HepG2 (cell line): ENCODE measurements around the gene UBQLN4. TPM values are rescaled to one million over a fixed set of nuclear protein-coding genes. Genes with fewer than 3 reads are reported as not detected.

Experiments
- ATAC-seq: fragments of 200-7000 bp; cut with Tn5 transposase; 3 replicates; pipeline ENCODE4 v1.9.1; 2020; ENCODE audit warnings: mild to moderate bottlenecking, moderate library complexity
- BruUV-seq: library from RNA; stranded (reverse); fragments of 400-500 nt; replicated peaks from 2 replicates; lab custom pipeline; 2021; lab: Mats Ljungman, UMichigan
- CTCF ChIA-PET: fragments of 300-600 bp; formaldehyde crosslinking; extraction: SDS; loops from one replicate; lab custom pipeline; 2021; ENCODE audit warnings: low total read pairs, inconsistent platforms, low intra/inter-chr PET ratio; lab: Yijun Ruan, JAX
- POLR2A ChIA-PET: fragments of 350-600 bp; sonication (Branson Sonifier 250); formaldehyde crosslinking; loops from one replicate; lab custom pipeline; 2020; ENCODE audit warnings: antibody characterized with exemption, inconsistent platforms; lab: Yijun Ruan, JAX
- DNase-seq: peaks from one replicate; pipeline ENCODE4 v3.0.0-alpha.2; 2015; ENCODE audit warnings: low spot score
- FAIRE-seq: peaks from 3 replicates; lab custom pipeline; 2011; peaks lifted over from hg19 to GRCh38; lab: Jason Lieb, UNC
- H2AFZ ChIP-seq: one replicate; pipeline ENCODE4 v1.6.1; 2011; ENCODE audit warnings: low read length, inconsistent platforms
- H3K27ac ChIP-seq: fragments of 300-600 bp; 3 replicates; pipeline ENCODE4 v1.8.0; 2011; ENCODE audit warnings: mixed run types, mild to moderate bottlenecking, mixed read lengths, low read length, inconsistent platforms; ENCODE audit not compliant: insufficient read depth; ENCODE audit errors: extremely low read length
- H3K27me3 ChIP-seq, 2 experiments: fragments of 200-600 bp in 1 of 2; 2 replicates in 1 of 2; 3 replicates in 1 of 2; pipeline versions ENCODE4 v1.6.0 to v1.8.0; 2011; ENCODE audit warnings: low read length in 2 of 2, mild to moderate bottlenecking in 2 of 2, moderate library complexity in 2 of 2, inconsistent platforms in 1 of 2; ENCODE audit not compliant: insufficient read depth in 2 of 2, control insufficient read depth in 1 of 2
- H3K36me3 ChIP-seq, 2 experiments: fragments of 200-600 bp in 1 of 2; replicated peaks in 1 of 2; 2 replicates in 1 of 2; 3 replicates in 1 of 2; pipeline versions ENCODE4 v1.5.1 to v1.8.0; 2011; ENCODE audit warnings: low read length in 2 of 2, inconsistent platforms in 1 of 2; ENCODE audit not compliant: insufficient read depth in 2 of 2, control insufficient read depth in 1 of 2
- H3K4me1 ChIP-seq: 2 replicates; pipeline ENCODE4 v1.5.1; 2012; ENCODE audit warnings: low read length, inconsistent platforms; ENCODE audit not compliant: insufficient read depth
- H3K4me2 ChIP-seq: 2 replicates; pipeline ENCODE4 v1.6.0; 2011; ENCODE audit warnings: low read depth, low read length, inconsistent platforms
- H3K4me3 ChIP-seq, 3 experiments: fragments of 200-600 bp in 1 of 3; sonication (generic), shearing (Covaris generic) in 1 of 3; replicated peaks in 1 of 3; 2 replicates each; pipeline ENCODE4 v1.5.1; 2011 to 2016; ENCODE audit warnings: low read length in 3 of 3, inconsistent platforms in 2 of 3, low read depth in 2 of 3, mild to moderate bottlenecking in 2 of 3, control low read depth in 1 of 3, mixed read lengths in 1 of 3; ENCODE audit not compliant: insufficient read depth in 1 of 3
- H3K79me2 ChIP-seq: one replicate; pipeline ENCODE4 v1.6.1; 2011; ENCODE audit warnings: low read length, inconsistent platforms; ENCODE audit not compliant: insufficient read depth
- H3K9ac ChIP-seq: 2 replicates; pipeline ENCODE4 v1.6.0; 2011; ENCODE audit warnings: mild to moderate bottlenecking, low read depth, low read length, inconsistent platforms; ENCODE audit not compliant: insufficient read depth
- H3K9me3 ChIP-seq: 2 replicates; pipeline ENCODE4 v1.5.1; 2012; ENCODE audit warnings: mild to moderate bottlenecking, low read length
- H4K20me1 ChIP-seq: 2 replicates; pipeline ENCODE4 v1.6.0; 2011; ENCODE audit warnings: inconsistent platforms, mild to moderate bottlenecking, low read length, moderate library complexity; ENCODE audit not compliant: insufficient read depth
- CHD4 ChIP-seq: fragments of 200-600 bp; sonication (generic); IDR thresholded peaks from 2 replicates; pipeline ENCODE4 v1.7.0; 2017; ENCODE audit warnings: mild to moderate bottlenecking, low read length, borderline replicate concordance
- DMAP1 ChIP-seq: IDR thresholded peaks from 2 replicates; pipeline ENCODE4 v1.6.1; 2016
- ESRRA ChIP-seq: sonication (generic); formaldehyde crosslinking; IDR thresholded peaks from 2 replicates; pipeline ENCODE4 v1.5.1; 2020; ENCODE audit warnings: mild to moderate bottlenecking, low read depth, missing genetic modification reagents
- HNRNPH1 ChIP-seq: fragments of 200-400 bp; formaldehyde crosslinking; optimal IDR thresholded peaks from 2 replicates; pipeline ENCODE3; 2017; ENCODE audit warnings: mild to moderate bottlenecking, low read depth, low read length
- IKZF5 ChIP-seq: IDR thresholded peaks from 2 replicates; pipeline ENCODE4 v1.6.1; 2018; ENCODE audit warnings: missing genetic modification reagents, mild to moderate bottlenecking, missing compliant biosample characterization
- MTA3 ChIP-seq: sonication (generic); formaldehyde crosslinking; IDR thresholded peaks from 2 replicates; pipeline ENCODE4 v1.4.0; 2020; ENCODE audit warnings: missing genetic modification reagents
- NKX3-1 ChIP-seq: sonication (generic); formaldehyde crosslinking; IDR thresholded peaks from 2 replicates; pipeline ENCODE4 v1.5.0; 2020; ENCODE audit warnings: missing genetic modification reagents
- SETDB1 ChIP-seq: sonication (generic); formaldehyde crosslinking; IDR thresholded peaks from 2 replicates; pipeline ENCODE4 v1.5.1; 2020; ENCODE audit warnings: missing genetic modification reagents, mild to moderate bottlenecking, borderline replicate concordance
- SMC3 ChIP-seq: IDR thresholded peaks from 2 replicates; pipeline ENCODE4 v1.6.1; 2011; ENCODE audit warnings: low read length, improper control_type of control experiment
- STAT6 ChIP-seq: sonication (generic); formaldehyde crosslinking; IDR thresholded peaks from 2 replicates; pipeline ENCODE4 v1.4.0; 2020; ENCODE audit warnings: missing genetic modification reagents, mild to moderate bottlenecking, borderline replicate concordance
- SYNCRIP ChIP-seq: fragments of 200-400 bp; formaldehyde crosslinking; IDR thresholded peaks from 2 replicates; pipeline ENCODE4 v1.6.1; 2018; ENCODE audit warnings: mild to moderate bottlenecking, low read depth, low read length; ENCODE audit not compliant: insufficient read depth
- TCF12 ChIP-seq, 2 experiments: fragments of 450-650 bp in 1 of 2; sonication (generic) in 1 of 2; formaldehyde crosslinking in 1 of 2; IDR thresholded peaks; 2 replicates each; pipeline versions ENCODE4 v1.6.1 to v1.8.0; 2017 to 2022; ENCODE audit warnings: antibody characterized with exemption in 1 of 2, mild to moderate bottlenecking in 1 of 2, missing genetic modification reagents in 1 of 2, moderate library complexity in 1 of 2
- ZBTB26 ChIP-seq: IDR thresholded peaks from 2 replicates; pipeline ENCODE4 v1.6.1; 2016; ENCODE audit warnings: missing compliant biosample characterization, missing genetic modification reagents, borderline replicate concordance
- ZMYM4 ChIP-seq: sonication (generic); formaldehyde crosslinking; IDR thresholded peaks from 2 replicates; pipeline ENCODE4 v1.8.1; 2023; ENCODE audit warnings: mild to moderate bottlenecking, missing genetic modification reagents
- ZNF451 ChIP-seq: sonication (generic); formaldehyde crosslinking; IDR thresholded peaks from 2 replicates; pipeline ENCODE4 v1.5.0; 2020; ENCODE audit warnings: mild to moderate bottlenecking, missing genetic modification reagents
- ZNF619 ChIP-seq: sonication (generic); formaldehyde crosslinking; IDR thresholded peaks from 2 replicates; pipeline ENCODE4 v1.4.0; 2020; ENCODE audit warnings: mild to moderate bottlenecking, missing genetic modification reagents
- WGBS: methylation state at CpG from one replicate; pipeline ENCODE4 v1.1.6; 2017; ENCODE audit warnings: low lambda C conversion rate; 5-methylcytosine and 5-hydroxymethylcytosine counted together
- in situ Hi-C: cut with HindIII; loops from 2 replicates; pipeline ENCODE4 v1.10.0; 2017; ENCODE audit warnings: low pct_unique_long_range_greater_than_20kb; ENCODE audit not compliant: extremely low pct_ligation_motif_present
- intact Hi-C: fragments of 100-400 bp; cut with micrococcal nuclease; formaldehyde crosslinking; loops from one replicate; pipeline ENCODE4 v1.10.0; 2022; ENCODE audit not compliant: unreplicated experiment
- polyA plus RNA-seq, 8 experiments: library from polyadenylated mRNA; depleted of rRNA in 3 of 8; stranded (reverse) in 7 of 8; unstranded in 1 of 8; fragments of >200 nt; fragmentation: Illumina TruSeq in 4 of 8; extraction: Trizol in 4 of 8; gene quantifications; 2 replicates each; pipeline versions ENCODE4 v1.2.1 to v1.2.3, GENCODE V29; 2011 to 2016; ENCODE audit warnings: low read depth in 4 of 8, missing spikeins in 1 of 8, mixed read lengths in 1 of 8; ENCODE audit not compliant: insufficient read depth in 1 of 8
- total RNA-seq, 5 experiments: library from RNA; depleted of rRNA; stranded (reverse); fragments of >200 nt; fragmentation: Illumina TruSeq; extraction: Trizol; gene quantifications; 2 replicates each; pipeline ENCODE4 v1.2.3, GENCODE V29; 2016; ENCODE audit warnings: low read depth in 1 of 5
- TF ChIP-seq, protein P1 (sequence below): fragments of 450-650 bp; IDR thresholded peaks from 2 replicates; pipeline ENCODE4 v1.6.1; 2017; ENCODE audit warnings: mild to moderate bottlenecking

Gene UBQLN4
- total and polyA plus RNA-seq, 2 of the 13 experiments (the other 11 are each of a cell fraction or from before 2014, with no cell fraction given) = 31.5 to 39.8 TPM

DNA sequence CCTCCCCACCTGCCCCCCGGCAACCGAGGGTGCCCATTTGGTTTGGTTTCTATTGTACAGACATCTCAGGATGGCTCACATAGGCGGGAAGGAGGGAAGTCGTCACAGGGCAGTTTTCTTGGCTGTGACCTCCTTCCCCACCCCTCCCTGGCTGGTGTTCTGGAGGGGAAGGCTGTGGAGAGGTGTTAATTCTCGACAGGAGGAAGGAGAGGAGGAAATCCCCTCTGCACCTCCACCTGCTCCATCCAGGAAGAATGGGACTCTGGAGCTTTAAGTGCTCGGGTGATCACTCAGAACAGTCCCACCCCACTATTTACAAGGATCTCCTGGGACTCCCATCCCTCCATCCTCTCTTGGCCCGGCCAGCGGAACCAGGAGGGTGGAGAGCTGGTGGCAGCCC lies 21.1 kb upstream of the UBQLN4 start (continued):
- TF ChIP-seq ZNF619 (CRISPR knock-in tag) (no peak), ZNF451 (CRISPR knock-in tag) (no peak), ESRRA (no peak), STAT6 (CRISPR knock-in tag) (no peak)
- TF ChIP-seq, protein P1, sequence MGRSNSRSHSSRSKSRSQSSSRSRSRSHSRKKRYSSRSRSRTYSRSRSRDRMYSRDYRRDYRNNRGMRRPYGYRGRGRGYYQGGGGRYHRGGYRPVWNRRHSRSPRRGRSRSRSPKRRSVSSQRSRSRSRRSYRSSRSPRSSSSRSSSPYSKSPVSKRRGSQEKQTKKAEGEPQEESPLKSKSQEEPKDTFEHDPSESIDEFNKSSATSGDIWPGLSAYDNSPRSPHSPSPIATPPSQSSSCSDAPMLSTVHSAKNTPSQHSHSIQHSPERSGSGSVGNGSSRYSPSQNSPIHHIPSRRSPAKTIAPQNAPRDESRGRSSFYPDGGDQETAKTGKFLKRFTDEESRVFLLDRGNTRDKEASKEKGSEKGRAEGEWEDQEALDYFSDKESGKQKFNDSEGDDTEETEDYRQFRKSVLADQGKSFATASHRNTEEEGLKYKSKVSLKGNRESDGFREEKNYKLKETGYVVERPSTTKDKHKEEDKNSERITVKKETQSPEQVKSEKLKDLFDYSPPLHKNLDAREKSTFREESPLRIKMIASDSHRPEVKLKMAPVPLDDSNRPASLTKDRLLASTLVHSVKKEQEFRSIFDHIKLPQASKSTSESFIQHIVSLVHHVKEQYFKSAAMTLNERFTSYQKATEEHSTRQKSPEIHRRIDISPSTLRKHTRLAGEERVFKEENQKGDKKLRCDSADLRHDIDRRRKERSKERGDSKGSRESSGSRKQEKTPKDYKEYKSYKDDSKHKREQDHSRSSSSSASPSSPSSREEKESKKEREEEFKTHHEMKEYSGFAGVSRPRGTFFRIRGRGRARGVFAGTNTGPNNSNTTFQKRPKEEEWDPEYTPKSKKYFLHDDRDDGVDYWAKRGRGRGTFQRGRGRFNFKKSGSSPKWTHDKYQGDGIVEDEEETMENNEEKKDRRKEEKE = no peak

GRCh38 chr1:156073740-156074139 lies 20.1 kb upstream of the UBQLN4 start:
- no TSS peak for BruUV-seq
- FAIRE-seq (no peak), DNase-seq (no peak), ATAC-seq (no peak)
- Histone ChIP-seq H3K79me2 (no peaks in the 10 kb centered on the region), H3K9me3 (no peaks in the 10 kb centered on the region), H3K27me3 (no peaks in the 10 kb centered on the region), H3K36me3 (peaks cover 5 to 14% of the 10 kb centered on the region in 2 experiments; a peak in 4 of 5 replicates), H2AFZ (no peak overlapping the region), H3K9ac (no peak overlapping the region), H3K4me1 (peaks cover 40% of the 10 kb centered on the region), H3K4me3 (no peak overlapping the region), H3K27ac (no peak overlapping the region), H4K20me1 (no peaks in the 10 kb centered on the region; the same call in 1 of the 2 replicates), H3K4me2 (no peak overlapping the region)
- TF ChIP-seq CHD4 (no peak), SMC3 (no peak), DMAP1 (CRISPR knock-in tag) (no peak), ZBTB26 (CRISPR knock-in tag) (no peak), NKX3-1 (CRISPR knock-in tag) (no peak), MTA3 (CRISPR knock-in tag) (no peak), ZMYM4 (no peak), SETDB1 (CRISPR knock-in tag) (no peak), SYNCRIP (no peak), IKZF5 (no peak), HNRNPH1 (no peak), TCF12 (IDR thresholded peaks at IDR 0.05) (no peak), TCF12 (CRISPR knock-in tag; IDR thresholded peaks at IDR 0.05) (no peak)
- ChIA-PET CTCF (no interaction called here), POLR2A (interaction anchor here (0.9 to 1.4 kb wide), 2 partner anchors 9 to 133 kb away, joined by 3 to 6 read pairs; partner anchors contain the start of gene MEX3A)
- in situ Hi-C loops (no loop called here), intact Hi-C loops (no loop called here)
- WGBS = 54% methylated on average over 5 of the region's 5 CpGs
